A673 (cell line): Measurements from ENCODE around the gene CHAF1A. TPM values are rescaled to one million over a fixed set of nuclear protein-coding genes. Genes with fewer than 3 reads are reported as not detected.

Experiments
- BruUV-seq: library from RNA; stranded (reverse); fragments of 400-500 nt; replicated peaks from 2 replicates; lab custom pipeline; 2021; lab: Mats Ljungman, UMichigan
- CTCF ChIA-PET: fragments of 300-600 bp; sonication (Branson Sonifier 250); formaldehyde crosslinking; loops from one replicate; lab custom pipeline; 2022; ENCODE audit warnings: antibody characterized with exemption; lab: Charles Lee
- POLR2A ChIA-PET: fragments of 300-600 bp; sonication (Branson Sonifier 250); formaldehyde crosslinking; loops from one replicate; lab custom pipeline; 2022; ENCODE audit warnings: antibody characterized with exemption; ENCODE audit not compliant: low non-redundant PET; lab: Charles Lee
- DNase-seq: peaks from one replicate; pipeline ENCODE4 v3.0.0-alpha.2; 2015; ENCODE audit warnings: low spot score
- H3K27ac ChIP-seq: fragments of 200-600 bp; sonication (generic); 2 replicates; pipeline ENCODE4 v1.5.1; 2016; ENCODE audit warnings: mixed run types, low read depth, mild to moderate bottlenecking, mixed read lengths, antibody characterized with exemption, low read length; ENCODE audit not compliant: poor library complexity, severe bottlenecking
- H3K27me3 ChIP-seq: fragments of 200-600 bp; sonication (generic); replicated peaks from 2 replicates; pipeline ENCODE4 v1.6.1; 2017; ENCODE audit warnings: mixed run types, low read depth, mild to moderate bottlenecking, mixed read lengths, antibody characterized with exemption, low read length; ENCODE audit not compliant: insufficient read depth, poor library complexity
- H3K36me3 ChIP-seq: fragments of 200-600 bp; sonication (generic); 2 replicates; pipeline ENCODE4 v1.6.1; 2016; ENCODE audit warnings: mixed run types, mild to moderate bottlenecking, mixed read lengths, antibody characterized with exemption, low read length; ENCODE audit not compliant: insufficient read depth, poor library complexity, severe bottlenecking
- H3K4me1 ChIP-seq: fragments of 200-600 bp; sonication (generic); 2 replicates; pipeline ENCODE4 v1.6.1; 2017; ENCODE audit warnings: mixed run types, mild to moderate bottlenecking, mixed read lengths, antibody characterized with exemption, low read length; ENCODE audit not compliant: insufficient read depth, poor library complexity, severe bottlenecking
- H3K4me3 ChIP-seq: fragments of 200-600 bp; sonication (generic); 2 replicates; pipeline ENCODE4 v1.5.1; 2016; ENCODE audit warnings: low read depth, mixed run types, mild to moderate bottlenecking, mixed read lengths, low read length; ENCODE audit not compliant: poor library complexity, severe bottlenecking
- H3K9me3 ChIP-seq: fragments of 200-600 bp; sonication (generic); 2 replicates; pipeline ENCODE4 v1.6.1; 2016; ENCODE audit warnings: mixed run types, low read depth, mild to moderate bottlenecking, mixed read lengths, antibody characterized with exemption, low read length; ENCODE audit not compliant: poor library complexity, severe bottlenecking
- EZH2 ChIP-seq: fragments of 200-600 bp; sonication (generic); IDR thresholded peaks from 2 replicates; pipeline ENCODE4 v1.6.1; 2017; ENCODE audit warnings: borderline replicate concordance, low read depth, mild to moderate bottlenecking, mixed read lengths, antibody characterized with exemption, low read length; ENCODE audit not compliant: poor library complexity, severe bottlenecking
- intact Hi-C: fragments of 100-400 bp; cut with micrococcal nuclease; formaldehyde crosslinking; loops from one replicate; pipeline ENCODE4 v1.10.0; 2022; ENCODE audit not compliant: unreplicated experiment
- total RNA-seq: library from RNA; stranded (reverse); gene quantifications from 2 replicates; pipeline ENCODE4 v1.2.3, GENCODE V29; 2021
- TF ChIP-seq, protein P1 (sequence below): fragments of 300-800, 200-600 bp; sonication (generic); conservative IDR thresholded peaks from 2 replicates; pipeline ENCODE4 v1.5.1; 2017; ENCODE audit warnings: low read depth, mild to moderate bottlenecking, antibody characterized with exemption, low read length, moderate library complexity, mixed read lengths

CHAF1A gene
- total RNA-seq, 1 experiment from 2014 or later: 115 TPM

DNA sequence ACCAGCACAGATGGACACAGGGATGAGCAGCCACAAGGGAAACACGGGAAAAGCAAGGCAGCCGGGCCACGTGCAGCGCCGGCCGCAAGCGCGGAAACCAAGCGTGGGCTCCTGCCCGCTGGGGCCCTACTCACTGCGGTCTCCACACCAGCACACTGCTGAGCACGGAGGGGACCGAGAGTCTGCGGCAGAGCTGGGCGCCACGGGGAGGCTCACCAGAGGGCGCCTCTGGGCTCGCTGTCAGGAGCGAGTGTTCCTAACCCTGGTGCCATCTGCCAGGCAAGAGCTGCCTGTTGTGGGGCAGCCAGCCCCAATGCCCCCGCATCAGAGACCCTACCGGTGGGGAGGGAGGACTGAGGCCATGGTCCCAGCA, 32.6 kb upstream of the CHAF1A start:
- TF ChIP-seq EZH2: no peak
- TF ChIP-seq, protein P1, sequence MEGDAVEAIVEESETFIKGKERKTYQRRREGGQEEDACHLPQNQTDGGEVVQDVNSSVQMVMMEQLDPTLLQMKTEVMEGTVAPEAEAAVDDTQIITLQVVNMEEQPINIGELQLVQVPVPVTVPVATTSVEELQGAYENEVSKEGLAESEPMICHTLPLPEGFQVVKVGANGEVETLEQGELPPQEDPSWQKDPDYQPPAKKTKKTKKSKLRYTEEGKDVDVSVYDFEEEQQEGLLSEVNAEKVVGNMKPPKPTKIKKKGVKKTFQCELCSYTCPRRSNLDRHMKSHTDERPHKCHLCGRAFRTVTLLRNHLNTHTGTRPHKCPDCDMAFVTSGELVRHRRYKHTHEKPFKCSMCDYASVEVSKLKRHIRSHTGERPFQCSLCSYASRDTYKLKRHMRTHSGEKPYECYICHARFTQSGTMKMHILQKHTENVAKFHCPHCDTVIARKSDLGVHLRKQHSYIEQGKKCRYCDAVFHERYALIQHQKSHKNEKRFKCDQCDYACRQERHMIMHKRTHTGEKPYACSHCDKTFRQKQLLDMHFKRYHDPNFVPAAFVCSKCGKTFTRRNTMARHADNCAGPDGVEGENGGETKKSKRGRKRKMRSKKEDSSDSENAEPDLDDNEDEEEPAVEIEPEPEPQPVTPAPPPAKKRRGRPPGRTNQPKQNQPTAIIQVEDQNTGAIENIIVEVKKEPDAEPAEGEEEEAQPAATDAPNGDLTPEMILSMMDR: peak; percentile 61
- POLR2A ChIA-PET: no interaction called here
- Histone ChIP-seq H3K9me3 (no peaks in the 10 kb centered on the region), H3K27me3 (no peaks in the 10 kb centered on the region), H3K27ac (peak overlapping the region; percentile 42), H3K4me3 (no peak overlapping the region), H3K4me1 (peaks cover 23% of the 10 kb centered on the region), H3K36me3 (peaks cover 12% of the 10 kb centered on the region)
- intact Hi-C loops: no loop called here
- DNase-seq: peak; percentile 48
- BruUV-seq: no TSS peak
- CTCF ChIA-PET: interaction anchor here (0.5 to 0.6 kb wide), 2 partner anchors 21 to 383 kb away, joined by 3 to 9 read pairs; no protein-coding TSS in a partner anchor

DNA sequence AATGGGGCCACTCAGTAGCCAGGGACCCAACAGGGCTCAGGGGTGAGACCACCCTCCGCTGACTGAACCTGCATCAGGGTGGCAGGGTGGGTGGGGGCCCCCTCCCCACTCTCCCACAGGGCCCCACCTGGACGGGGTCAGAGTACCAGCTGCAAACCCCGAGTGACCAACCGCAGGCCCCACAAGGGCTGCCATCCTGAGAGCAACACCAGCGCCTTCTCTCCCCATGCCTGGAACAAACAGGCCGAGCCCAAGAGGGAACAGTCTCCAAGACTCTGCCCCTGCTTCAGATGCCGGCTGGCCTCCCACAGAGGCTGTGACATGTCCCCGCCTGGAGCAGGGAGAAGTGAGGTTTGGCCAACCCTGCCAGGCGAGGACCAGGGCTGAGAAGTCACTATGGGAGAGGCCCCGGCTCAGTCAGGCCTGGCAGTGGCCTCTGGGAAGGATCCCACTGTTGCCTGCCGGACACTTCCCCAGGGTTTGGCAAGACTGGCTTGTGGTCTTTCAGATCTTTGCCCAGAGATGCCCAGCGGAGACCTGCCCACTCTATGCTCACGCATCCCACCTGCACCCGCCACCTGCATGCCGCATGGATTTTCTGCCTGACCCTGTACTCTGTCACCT, 31.9 kb upstream of the CHAF1A start:
- intact Hi-C loops: no loop called here
- ChIA-PET CTCF (interaction anchor here (0.5 to 0.6 kb wide), 2 partner anchors 20 to 383 kb away, joined by 3 to 9 read pairs; no protein-coding TSS in a partner anchor), POLR2A (no interaction called here)
- Histone ChIP-seq H3K9me3 (no peaks in the 10 kb centered on the region), H3K27me3 (no peaks in the 10 kb centered on the region), H3K27ac (no peak overlapping the region), H3K4me3 (no peak overlapping the region), H3K36me3 (peaks cover 8% of the 10 kb centered on the region), H3K4me1 (peaks cover 29% of the 10 kb centered on the region)
- DNase-seq: no peak
- TF ChIP-seq EZH2: no peak
- TF ChIP-seq, protein P1: no peak
- no TSS peak for BruUV-seq

DNA sequence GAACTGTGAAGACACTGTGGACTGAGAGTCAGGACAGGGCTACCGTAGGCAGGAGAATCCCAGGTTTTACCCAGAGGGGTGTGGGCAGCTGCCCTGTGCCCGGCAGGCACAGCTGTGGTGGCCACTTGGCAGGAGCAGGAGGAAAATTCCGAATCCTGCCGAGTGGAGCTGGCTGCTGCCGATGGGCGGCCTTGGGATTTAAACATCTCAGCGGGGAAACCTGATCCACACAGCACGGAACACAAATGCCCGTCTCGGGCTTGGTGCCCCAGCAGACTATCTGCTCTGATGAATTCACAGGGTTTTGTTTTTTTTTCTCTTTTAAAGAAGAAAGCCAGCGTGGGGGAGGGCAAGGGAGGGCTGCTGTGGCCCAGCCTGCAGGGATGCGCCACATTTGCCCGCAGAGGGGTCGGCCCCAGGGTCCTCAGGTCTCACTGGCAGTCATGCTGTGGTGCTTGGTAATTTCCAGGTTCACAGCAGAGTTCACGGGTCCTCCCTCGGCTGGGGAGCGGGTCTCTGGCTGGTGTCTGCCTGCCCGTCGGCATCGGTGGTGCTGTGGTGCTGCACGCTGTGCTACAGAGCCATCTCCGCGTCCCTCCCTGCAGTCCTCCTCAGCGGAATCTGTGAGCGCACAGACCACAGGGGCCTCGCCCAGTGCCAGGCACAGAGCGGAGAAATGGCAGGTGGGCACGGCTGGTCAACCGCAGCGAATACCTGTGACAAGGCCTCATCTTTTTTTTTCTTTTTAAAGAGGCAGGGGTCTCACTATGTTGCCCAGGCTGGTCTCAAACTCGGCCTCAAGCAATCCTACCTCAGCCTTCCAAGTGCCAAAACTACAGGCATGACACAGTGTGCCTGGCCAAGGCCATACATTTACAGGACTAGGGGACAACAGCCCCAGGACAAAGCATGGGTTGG, 30.9 kb upstream of the CHAF1A start:
- H3K9me3 ChIP-seq: no peaks in the 10 kb centered on the region
- H3K36me3 ChIP-seq: no peaks in the 10 kb centered on the region
- ChIA-PET POLR2A (interaction anchor here (0.5 kb wide), 1 partner anchor 146 kb away, joined by 11 read pairs; no protein-coding TSS in a partner anchor), CTCF (interaction anchor here (0.7 kb wide), 1 partner anchor 29 kb away, joined by 3 read pairs; the partner anchor contains the start of gene SH3GL1)
- no peak for DNase-seq
- H3K4me1 ChIP-seq: peaks cover 38% of the 10 kb centered on the region
- no TSS peak for BruUV-seq
- no peak for TF ChIP-seq EZH2
- TF ChIP-seq, protein P1: no peak
- H3K27ac ChIP-seq: no peak overlapping the region
- intact Hi-C loops: no loop called here
- no peaks in the 10 kb centered on the region for H3K27me3 ChIP-seq
- no peak overlapping the region for H3K4me3 ChIP-seq
